Mammary epithelial cell (primary cell): Measurements from ENCODE around the gene TC2N.

Experiments
- CTCF ChIP-seq, 2 donors: IDR thresholded peaks in 1 of 2; conservative IDR thresholded peaks in 1 of 2; 2 replicates each; pipeline ENCODE4 v1.5.1; 2011 to 2012; ENCODE audit warnings: inconsistent platforms in 2 of 2, low read length in 2 of 2, mild to moderate bottlenecking in 2 of 2, control low read depth in 1 of 2, low read depth in 1 of 2; ENCODE audit not compliant: insufficient read depth in 1 of 2; ENCODE audit errors: extremely low read depth in 1 of 2
- EZH2 ChIP-seq: IDR thresholded peaks from 2 replicates; pipeline ENCODE4 v1.6.1; 2012; ENCODE audit warnings: low read length, inconsistent platforms, borderline replicate concordance

GRCh38 chr14:91867316-91867988 is at the start of gene TC2N:
- TF ChIP-seq CTCF (conservative IDR thresholded peaks at IDR 0.05 in 1 of 2, IDR thresholded peaks at IDR 0.05 in 1 of 2; ENCODE audit: extremely low read depth in 1 of 2, insufficient read depth in 1 of 2, low read depth in 1 of 2, low read length in 2 of 2): no peak
- no peak for TF ChIP-seq EZH2
